ENCODE results near the gene C4BPB.

C4BPB gene

GRCh38 chr1:207060596-207060995, 28.1 kb upstream of the C4BPB start:
- no peak for DNase-seq

- DNase-seq: no peak
Measured at GRCh38 chr1:207062058-207062457, 26.6 kb upstream of the C4BPB start.

GRCh38 chr1:207063014-207063413, 25.6 kb upstream of the C4BPB start:
- DNase-seq: no peak

GRCh38 chr1:207064561-207064960, 24.1 kb upstream of the C4BPB start:
- DNase-seq: no peak

- no peak for DNase-seq
Measured at GRCh38 chr1:207067185-207067584, 21.5 kb upstream of the C4BPB start.

- DNase-seq: no peak
Measured at GRCh38 chr1:207067665-207068064, 21.0 kb upstream of the C4BPB start.

GRCh38 chr1:207069061-207069460, 19.6 kb upstream of the C4BPB start:
- DNase-seq: no peak

- DNase-seq: no peak
Measured at GRCh38 chr1:207069858-207070506, 18.7 kb upstream of the C4BPB start.

- no peak for DNase-seq
Measured at GRCh38 chr1:207070811-207071210, 17.8 kb upstream of the C4BPB start.

- no peak for DNase-seq
Measured at GRCh38 chr1:207071426-207071825, 17.2 kb upstream of the C4BPB start.

GRCh38 chr1:207072233-207072632, 16.4 kb upstream of the C4BPB start:
- no peak for DNase-seq

- DNase-seq: no peak
Measured at GRCh38 chr1:207073906-207074820, 14.5 kb upstream of the C4BPB start.

- no peak for DNase-seq
Measured at GRCh38 chr1:207076181-207076955, 12.3 kb upstream of the C4BPB start.

GRCh38 chr1:207077012-207077411, 11.6 kb upstream of the C4BPB start:
- DNase-seq: no peak

- peak; percentile 39 for DNase-seq
Measured at GRCh38 chr1:207077470-207078377, 10.9 kb upstream of the C4BPB start.

- DNase-seq: no peak
Measured at GRCh38 chr1:207078578-207079132, 10.0 kb upstream of the C4BPB start.

- no peak for DNase-seq
Measured at GRCh38 chr1:207079706-207080241, 8.9 kb upstream of the C4BPB start.

GRCh38 chr1:207081088-207081487, 7.6 kb upstream of the C4BPB start:
- DNase-seq: no peak

- DNase-seq: no peak
Measured at GRCh38 chr1:207081806-207082205, 6.9 kb upstream of the C4BPB start.

GRCh38 chr1:207084232-207084631, 4.4 kb upstream of the C4BPB start:
- DNase-seq: no peak

- peak; percentile 10 for DNase-seq
Measured at GRCh38 chr1:207084701-207085180, 3.9 kb upstream of the C4BPB start.

- no peak for DNase-seq
Measured at GRCh38 chr1:207085887-207086286, 2.8 kb upstream of the C4BPB start.

All from SHP77 treated with DMSO at 0.1 percent for 48 hours (cell line).